ENCODE measurements around the gene SMARCA2.
A peak's percentile ranks its signal among the peaks of the same experiment; 100 is the strongest.

The SMARCA2 gene

GRCh38 chr9:2021731-2022130, 6.6 kb downstream of the SMARCA2 start:
- H3K27me3 ChIP-seq (ENCODE audit: low read depth, low read length), result no peaks in the 10 kb centered on the region
- H3K4me2 ChIP-seq (ENCODE audit: low read length), result no peak overlapping the region
- TF ChIP-seq EZH2phosphoT487 (IDR thresholded peaks at IDR 0.05; ENCODE audit: low read depth), result no peak
- no peak for TF ChIP-seq CTCF (IDR thresholded peaks at IDR 0.05; ENCODE audit: low read depth, low read length)
- H3K9ac ChIP-seq (ENCODE audit: low read length), result no peak overlapping the region
- H3K36me3 ChIP-seq (replicated peaks; ENCODE audit: low read depth, low read length), result peaks cover 48% of the 10 kb centered on the region
- peaks cover 54% of the 10 kb centered on the region for H3K4me1 ChIP-seq (ENCODE audit: low read length)
- H3K27ac ChIP-seq (ENCODE audit: low read length), result no peak overlapping the region
- H3K9me3 ChIP-seq (ENCODE audit: insufficient read depth, low read length), result no peaks in the 10 kb centered on the region
- peaks cover 100% of the 10 kb centered on the region for H3K79me2 ChIP-seq (ENCODE audit: low read length)
- peaks cover 92% of the 10 kb centered on the region for H4K20me1 ChIP-seq (ENCODE audit: insufficient read depth, low read length)
- H2AFZ ChIP-seq (ENCODE audit: low read depth, low read length), result no peak overlapping the region
- H3K4me3 ChIP-seq (ENCODE audit: low read length), result no peak overlapping the region

GRCh38 chr9:2022560-2022959, 7.4 kb downstream of the SMARCA2 start:
- Histone ChIP-seq H3K9ac (ENCODE audit: low read length) (no peak overlapping the region), H3K27ac (ENCODE audit: low read length) (no peak overlapping the region), H3K4me2 (ENCODE audit: low read length) (0 out of 2 replicates have a peak overlapping the region, but pooled peaks have one; percentile 4), H3K79me2 (ENCODE audit: low read length) (peaks cover 100% of the 10 kb centered on the region), H4K20me1 (ENCODE audit: insufficient read depth, low read length) (peaks cover 100% of the 10 kb centered on the region), H3K9me3 (ENCODE audit: insufficient read depth, low read length) (no peaks in the 10 kb centered on the region), H2AFZ (ENCODE audit: low read depth, low read length) (no peak overlapping the region), H3K36me3 (replicated peaks; ENCODE audit: low read depth, low read length) (peaks cover 48% of the 10 kb centered on the region), H3K4me3 (ENCODE audit: low read length) (no peak overlapping the region), H3K27me3 (ENCODE audit: low read depth, low read length) (no peaks in the 10 kb centered on the region), H3K4me1 (ENCODE audit: low read length) (peaks cover 54% of the 10 kb centered on the region)
- TF ChIP-seq EZH2phosphoT487 (IDR thresholded peaks at IDR 0.05; ENCODE audit: low read depth) (no peak), CTCF (IDR thresholded peaks at IDR 0.05; ENCODE audit: low read depth, low read length) (no peak)

GRCh38 chr9:2023042-2023441, 7.9 kb downstream of the SMARCA2 start:
- Histone ChIP-seq H3K4me3 (ENCODE audit: low read length) (no peak overlapping the region), H3K27ac (ENCODE audit: low read length) (no peak overlapping the region), H4K20me1 (ENCODE audit: insufficient read depth, low read length) (peaks cover 100% of the 10 kb centered on the region), H3K27me3 (ENCODE audit: low read depth, low read length) (no peaks in the 10 kb centered on the region), H3K4me2 (ENCODE audit: low read length) (0 out of 2 replicates have a peak overlapping the region, but pooled peaks have one; percentile 4), H3K36me3 (replicated peaks; ENCODE audit: low read depth, low read length) (peaks cover 52% of the 10 kb centered on the region), H3K4me1 (ENCODE audit: low read length) (peaks cover 54% of the 10 kb centered on the region), H2AFZ (ENCODE audit: low read depth, low read length) (no peak overlapping the region), H3K9ac (ENCODE audit: low read length) (no peak overlapping the region), H3K79me2 (ENCODE audit: low read length) (peaks cover 100% of the 10 kb centered on the region), H3K9me3 (ENCODE audit: insufficient read depth, low read length) (no peaks in the 10 kb centered on the region)
- TF ChIP-seq EZH2phosphoT487 (IDR thresholded peaks at IDR 0.05; ENCODE audit: low read depth) (no peak), CTCF (IDR thresholded peaks at IDR 0.05; ENCODE audit: low read depth, low read length) (no peak)

- Histone ChIP-seq H2AFZ (ENCODE audit: low read depth, low read length) (no peak overlapping the region), H3K4me2 (ENCODE audit: low read length) (no peak overlapping the region), H3K4me3 (ENCODE audit: low read length) (no peak overlapping the region)
These were observed 8.4 kb downstream of the SMARCA2 start for GRCh38 chr9:2023532-2023931.

More at GRCh38 chr9:2023532-2023931, 8.4 kb downstream of the SMARCA2 start:
- peaks cover 50% of the 10 kb centered on the region for H3K4me1 ChIP-seq (ENCODE audit: low read length)
- H3K27ac ChIP-seq (ENCODE audit: low read length), result no peak overlapping the region
- H3K27me3 ChIP-seq (ENCODE audit: low read depth, low read length), result no peaks in the 10 kb centered on the region
- H4K20me1 ChIP-seq (ENCODE audit: insufficient read depth, low read length), result peaks cover 100% of the 10 kb centered on the region
- no peak overlapping the region for H3K9ac ChIP-seq (ENCODE audit: low read length)
- peaks cover 100% of the 10 kb centered on the region for H3K79me2 ChIP-seq (ENCODE audit: low read length)
- TF ChIP-seq CTCF (IDR thresholded peaks at IDR 0.05; ENCODE audit: low read depth, low read length) (no peak), EZH2phosphoT487 (IDR thresholded peaks at IDR 0.05; ENCODE audit: low read depth) (no peak)
- H3K9me3 ChIP-seq (ENCODE audit: insufficient read depth, low read length), result no peaks in the 10 kb centered on the region
- H3K36me3 ChIP-seq (replicated peaks; ENCODE audit: low read depth, low read length), result peaks cover 53% of the 10 kb centered on the region

Data from OCI-LY3 (cell line).